H1 (cell line): ENCODE data around the gene MPRIP.

Source experiments
- BCL11A ChIP-seq, 2 experiments: IDR thresholded peaks; one replicate each; pipeline ENCODE4 v1.6.1; 2011; ENCODE audit warnings: low read depth in 2 of 2, low read length in 2 of 2, mild to moderate bottlenecking in 2 of 2
- CEBPB ChIP-seq: IDR thresholded peaks from 2 replicates; pipeline ENCODE4 v1.6.1; 2012; ENCODE audit warnings: low read depth, low read length
- CTCF ChIP-seq, 3 experiments: IDR thresholded peaks; 1 replicate in 2 of 3; 2 replicates in 1 of 3; pipeline versions ENCODE4 v1.5.1 to v1.6.1; 2011; ENCODE audit warnings: low read length in 3 of 3, mild to moderate bottlenecking in 3 of 3, inconsistent platforms in 2 of 3, low read depth in 1 of 3, moderate library complexity in 1 of 3; ENCODE audit not compliant: insufficient read depth in 1 of 3; ENCODE audit errors: control extremely low read depth in 1 of 3
- EP300 ChIP-seq, 2 experiments: IDR thresholded peaks; 1 replicate in 1 of 2; 2 replicates in 1 of 2; pipeline ENCODE4 v1.6.1; 2011 to 2012; ENCODE audit warnings: low read depth in 2 of 2, low read length in 2 of 2, mild to moderate bottlenecking in 2 of 2, borderline replicate concordance in 1 of 2, inconsistent platforms in 1 of 2, moderate library complexity in 1 of 2
- FOSL1 ChIP-seq: IDR thresholded peaks from 2 replicates; pipeline ENCODE4 v1.6.1; 2011; ENCODE audit warnings: mild to moderate bottlenecking, low read depth, low read length, moderate library complexity; ENCODE audit not compliant: insufficient read depth
- JUN ChIP-seq: IDR thresholded peaks from 2 replicates; pipeline ENCODE4 v1.6.1; 2011; ENCODE audit warnings: low read depth, mild to moderate bottlenecking, improper control_type of control experiment, low read length
- JUND ChIP-seq: IDR thresholded peaks from 2 replicates; pipeline ENCODE4 v1.6.1; 2011; ENCODE audit warnings: mild to moderate bottlenecking, improper control_type of control experiment, low read length
- POLR2A ChIP-seq, 2 experiments: IDR thresholded peaks; 1 replicate in 1 of 2; 2 replicates in 1 of 2; pipeline ENCODE4 v1.6.1; 2011; ENCODE audit warnings: low read depth in 2 of 2, low read length in 2 of 2, mild to moderate bottlenecking in 2 of 2; ENCODE audit errors: control extremely low read depth in 1 of 2
- POLR2AphosphoS5 ChIP-seq: IDR thresholded peaks from 2 replicates; pipeline ENCODE4 v1.6.1; 2011; ENCODE audit warnings: low read depth, low read length
- SAP30 ChIP-seq: fragments of 300-600 bp; sonication (generic); IDR thresholded peaks from 2 replicates; pipeline ENCODE4 v1.7.1; 2012; ENCODE audit warnings: low read length, moderate library complexity, mild to moderate bottlenecking, inconsistent platforms; ENCODE audit not compliant: insufficient read depth, insufficient replicate concordance
- SP1 ChIP-seq: IDR thresholded peaks from 2 replicates; pipeline ENCODE4 v1.6.1; 2011; ENCODE audit warnings: low read depth, low read length
- SP4 ChIP-seq: IDR thresholded peaks from 2 replicates; pipeline ENCODE4 v1.6.1; 2012; ENCODE audit warnings: low read length, inconsistent platforms
- SRF ChIP-seq: IDR thresholded peaks from 2 replicates; pipeline ENCODE4 v1.6.1; 2011; ENCODE audit warnings: mild to moderate bottlenecking, low read depth, low read length, moderate library complexity
- TBP ChIP-seq: IDR thresholded peaks from 2 replicates; pipeline ENCODE4 v1.6.1; 2011; ENCODE audit warnings: low read depth, low read length, improper control_type of control experiment

- TF ChIP-seq EP300 (IDR thresholded peaks at IDR 0.05; ENCODE audit: borderline replicate concordance in 1 of 2, low read depth in 2 of 2, low read length in 2 of 2) (no peak), SP1 (no peak), BCL11A (IDR thresholded peaks at IDR 0.05; ENCODE audit: low read depth in 2 of 2, low read length in 2 of 2) (no peak), CTCF (IDR thresholded peaks at IDR 0.05; ENCODE audit: control extremely low read depth in 1 of 3, insufficient read depth in 1 of 3, low read depth in 1 of 3, low read length in 3 of 3) (no peak), CEBPB (no peak), SP4 (no peak), SRF (no peak), POLR2A (IDR thresholded peaks at IDR 0.05; ENCODE audit: control extremely low read depth in 1 of 2, low read depth in 2 of 2, low read length in 2 of 2) (no peak), JUN (no peak), SAP30 (no peak), TBP (no peak), POLR2AphosphoS5 (no peak), FOSL1 (no peak), JUND (no peak)
These were observed 140.4 kb downstream of the MPRIP start for GRCh38 chr17:17182598-17183136.
